Measurements from ENCODE around the gene NCKAP5.

The NCKAP5 gene

DNA sequence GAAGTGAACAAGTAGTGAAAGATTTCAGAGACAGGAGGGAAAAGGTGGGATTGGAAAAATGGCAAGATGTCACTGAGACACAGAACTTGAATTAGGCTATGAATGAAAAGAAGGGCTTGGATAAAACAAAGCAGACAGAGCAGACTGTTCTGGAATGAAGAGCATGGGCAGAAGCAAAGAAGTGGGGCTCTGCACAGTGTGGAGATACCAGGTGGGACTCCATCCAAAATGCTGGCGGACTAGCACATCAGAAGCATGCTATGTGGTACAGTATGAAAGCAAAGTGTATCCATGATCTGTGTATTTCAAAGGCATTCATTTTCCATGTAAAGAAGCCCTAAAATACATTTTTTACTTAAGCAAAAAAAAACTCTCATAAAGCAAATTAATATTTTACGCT is 487.4 kb downstream of the NCKAP5 start:
- no peak for DNase-seq (ENCODE audit: low spot score)

DNA sequence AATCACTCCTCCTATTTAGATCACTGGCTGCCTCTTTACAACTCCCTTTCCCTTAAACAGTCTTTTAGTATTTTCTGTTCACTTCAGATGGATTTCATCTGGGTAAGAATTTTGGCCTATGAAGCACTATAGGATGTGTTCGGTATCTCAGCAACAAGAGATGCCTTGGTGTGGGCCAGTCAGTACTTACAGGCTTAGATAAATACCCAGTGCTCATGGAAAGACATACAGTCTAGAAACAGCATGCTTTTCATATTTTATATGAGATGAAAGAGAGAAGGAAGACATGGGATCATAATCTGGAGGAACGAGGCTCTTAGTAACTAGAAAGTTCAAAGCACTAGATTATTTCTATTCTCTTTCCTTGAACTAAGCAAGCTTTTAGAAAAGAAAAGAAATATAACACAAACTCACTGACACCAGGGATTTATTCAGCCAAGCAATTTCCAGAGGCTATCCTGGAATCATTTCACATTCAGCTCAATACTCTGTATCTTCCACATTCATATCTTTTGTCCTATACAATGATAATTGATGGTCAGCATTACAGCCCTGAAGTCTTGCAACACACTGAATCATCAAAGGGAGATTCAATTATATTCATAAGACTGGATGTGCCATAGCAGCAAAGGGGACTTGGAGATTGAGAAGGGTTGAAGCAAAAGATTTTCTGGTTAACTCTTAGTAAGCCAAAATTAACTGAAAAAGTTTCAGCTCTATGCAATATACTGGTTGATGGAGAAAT is 489.4 kb downstream of the NCKAP5 start:
- DNase-seq (ENCODE audit: low spot score), result no peak

DNA sequence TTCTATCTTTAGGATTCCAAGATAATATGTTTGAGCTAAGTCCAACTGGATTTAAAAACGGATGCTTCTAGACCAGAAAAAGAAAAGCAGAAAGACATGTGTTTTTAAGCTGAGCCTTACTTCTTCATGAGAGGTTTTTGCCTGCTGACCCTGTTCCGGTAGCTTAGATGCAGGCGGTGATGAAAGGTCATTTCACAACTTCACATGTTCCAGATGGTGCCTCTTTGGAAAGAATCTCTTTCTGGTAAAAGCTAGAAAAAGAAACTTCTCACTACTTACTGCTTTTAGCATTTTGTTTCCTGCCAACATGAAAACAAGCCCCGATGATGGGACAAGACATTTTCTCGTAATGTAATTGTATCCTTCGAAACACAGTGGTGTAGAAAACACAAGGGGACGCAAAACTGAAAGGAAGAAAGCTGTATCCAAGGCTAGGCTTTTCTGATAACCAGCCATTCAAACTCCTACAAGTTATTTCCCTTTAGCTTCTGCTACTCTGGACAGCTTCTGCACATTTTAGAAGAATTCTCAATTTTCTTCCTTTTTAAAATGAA is 490.9 kb downstream of the NCKAP5 start:
- no peak for DNase-seq (ENCODE audit: low spot score)

DNA sequence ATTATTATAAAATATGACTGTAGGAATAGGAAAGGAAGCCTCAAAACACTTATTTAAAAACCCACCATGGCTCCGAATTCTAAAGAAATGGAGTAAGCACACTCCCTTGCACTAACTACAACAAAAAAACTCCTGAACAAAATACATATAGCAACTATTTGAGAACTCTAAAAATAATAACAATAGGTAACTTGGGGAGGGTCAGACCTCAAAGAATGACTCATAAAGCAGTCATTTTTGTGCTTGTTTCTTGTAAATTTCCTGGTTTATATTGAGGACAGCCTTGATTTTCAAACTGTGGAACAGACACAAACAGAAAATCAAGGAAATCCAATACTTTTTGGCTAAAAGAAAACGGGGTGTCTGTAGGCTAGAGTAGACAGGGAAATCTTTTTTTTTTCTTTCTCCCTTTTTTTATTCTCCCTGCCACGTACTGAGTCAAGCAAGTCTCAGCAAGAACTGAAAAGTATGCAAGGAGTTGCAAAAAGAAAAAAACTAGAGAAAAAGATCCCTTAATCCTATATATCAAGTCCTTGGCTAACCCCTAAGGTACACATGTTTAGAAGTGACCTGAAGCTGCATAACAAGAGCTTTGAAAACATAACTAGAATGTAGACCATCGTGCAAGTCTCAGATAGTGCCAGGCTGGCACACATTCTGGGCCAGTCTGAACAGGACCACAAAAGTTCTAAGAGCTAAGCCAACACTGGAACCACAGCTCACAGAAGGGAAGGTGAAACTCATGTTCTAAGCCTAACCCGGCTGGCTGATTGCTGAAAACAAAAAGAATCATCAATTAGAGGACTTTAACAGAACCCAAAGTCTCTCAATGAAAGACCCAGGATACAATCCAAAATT is 495.2 kb downstream of the NCKAP5 start:
- peak; percentile 50 for DNase-seq (ENCODE audit: low spot score)

DNA sequence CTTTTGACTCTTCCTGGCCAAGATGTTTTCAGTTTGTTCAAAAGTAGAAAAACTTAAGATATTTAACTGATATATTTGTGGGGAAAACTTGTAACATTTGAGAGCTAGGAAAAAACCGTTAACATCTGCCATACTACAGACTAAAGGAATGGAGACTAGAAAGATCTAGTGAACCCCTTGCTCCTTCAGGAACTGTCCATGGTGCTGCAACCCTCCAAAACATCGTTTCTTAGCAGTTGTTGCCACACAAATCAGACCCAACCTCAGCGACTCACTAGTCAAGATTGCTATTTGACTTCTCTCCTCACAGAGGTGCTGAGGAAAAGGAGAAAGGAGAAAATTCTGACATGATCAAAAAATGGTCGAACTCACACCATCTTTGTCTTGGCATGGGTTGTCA is 504.5 kb downstream of the NCKAP5 start:
- DNase-seq (ENCODE audit: low spot score), result peak; percentile 20

DNA sequence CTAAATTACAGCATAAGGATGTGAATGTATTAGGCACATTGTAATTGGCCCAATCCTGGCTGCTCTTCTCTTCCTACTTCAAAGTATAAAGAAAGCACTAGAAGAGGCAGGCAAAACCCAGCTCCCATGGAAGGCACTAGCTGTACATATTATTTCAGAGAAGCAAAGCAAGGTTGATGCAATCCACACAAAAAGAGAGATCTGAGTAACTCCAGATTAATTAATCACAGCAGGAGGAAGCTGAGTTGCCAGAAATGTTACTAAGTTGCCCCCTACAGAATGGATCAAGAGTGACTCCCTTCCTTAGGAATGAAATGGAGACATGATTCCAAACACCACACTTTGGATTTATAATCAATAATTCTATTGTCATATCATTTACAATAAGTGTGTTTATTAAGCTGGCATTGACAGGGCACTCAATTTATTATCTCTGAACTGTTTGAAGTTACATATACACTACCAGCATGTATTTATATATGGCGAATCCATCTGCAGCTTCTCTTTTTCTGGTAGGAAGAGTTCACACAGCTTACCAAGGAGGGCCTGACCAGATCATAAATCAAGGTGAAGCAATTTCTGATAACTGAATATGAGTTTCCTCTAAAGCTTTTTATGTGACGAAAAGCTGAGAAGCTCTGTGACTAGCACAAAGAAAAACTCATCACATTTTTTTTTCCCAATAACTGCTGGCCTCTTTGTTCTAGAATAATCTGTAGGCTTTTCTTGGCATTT is 505.2 kb downstream of the NCKAP5 start:
- no peak for DNase-seq (ENCODE audit: low spot score)

DNA sequence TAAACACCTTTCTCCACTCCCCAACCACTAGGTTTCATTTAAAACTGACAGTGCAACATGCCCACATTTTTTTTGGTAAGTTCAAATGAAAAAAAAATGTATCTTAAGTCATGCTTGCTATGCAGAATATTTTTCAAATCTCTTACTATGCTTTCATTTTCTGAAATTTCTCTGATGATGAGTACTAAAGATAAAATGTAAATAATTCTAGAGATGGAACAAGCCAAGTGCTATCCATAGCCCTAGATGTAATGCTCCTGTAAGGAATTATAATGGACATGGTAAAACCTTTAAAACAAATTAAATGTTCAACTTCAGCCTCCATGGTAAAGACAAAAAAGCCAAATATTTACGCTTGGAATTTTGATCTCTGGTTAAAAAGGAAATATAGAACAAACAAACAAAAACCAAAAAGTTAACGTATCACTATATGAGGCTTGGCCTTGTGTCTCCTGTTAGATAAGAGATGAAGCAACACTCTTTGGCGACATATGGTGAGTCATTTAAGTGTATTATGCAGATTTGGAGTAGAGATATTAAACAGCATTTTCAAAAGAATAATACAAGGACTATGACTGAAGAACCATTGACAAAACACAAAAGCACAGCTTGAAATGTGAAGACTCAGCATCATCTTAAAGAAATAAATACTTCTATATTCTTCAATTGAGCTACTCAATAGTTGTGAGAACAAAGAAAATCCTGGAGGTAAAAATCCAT is 506.2 kb downstream of the NCKAP5 start:
- no peak for DNase-seq (ENCODE audit: low spot score)

DNA sequence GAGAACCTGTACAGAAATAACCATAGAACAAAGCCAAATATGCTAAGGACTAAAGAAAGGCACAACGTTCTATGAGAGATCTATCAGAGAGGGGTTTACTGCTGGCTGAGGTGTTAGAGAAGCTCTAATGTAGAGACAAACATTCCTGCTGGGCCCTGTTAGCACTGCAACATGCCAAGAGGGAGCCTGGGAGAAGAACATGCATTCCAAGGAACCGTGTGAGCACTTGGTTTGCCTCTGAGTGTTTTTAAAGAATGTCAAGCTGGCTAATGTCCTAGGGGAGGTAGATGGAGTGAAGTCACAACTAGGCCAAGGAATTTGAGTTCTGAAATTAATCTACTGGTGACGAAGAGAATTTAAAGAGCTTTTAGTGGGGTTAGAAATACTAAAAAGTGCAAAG is 514.0 kb downstream of the NCKAP5 start:
- DNase-seq (ENCODE audit: low spot score), result no peak

DNA sequence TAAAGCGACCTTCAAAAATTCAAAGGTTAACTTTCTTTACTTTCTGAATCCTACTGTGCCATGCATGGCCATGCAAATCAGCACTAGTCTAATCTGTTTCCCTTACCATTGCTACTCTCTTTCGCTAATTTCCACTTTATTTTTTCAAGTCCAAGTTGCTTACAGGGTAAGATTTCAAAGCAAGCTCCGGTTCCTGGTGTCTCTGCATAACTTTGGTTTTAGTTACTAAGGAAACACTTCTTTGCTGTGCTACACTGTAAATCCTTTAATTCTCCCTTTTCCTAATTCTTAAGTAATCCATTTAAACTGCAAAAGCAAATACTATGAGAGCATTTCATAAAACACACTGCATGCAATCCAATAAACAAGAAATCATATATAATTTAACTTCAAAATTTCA is 514.7 kb downstream of the NCKAP5 start:
- DNase-seq (ENCODE audit: low spot score), result no peak

DNA sequence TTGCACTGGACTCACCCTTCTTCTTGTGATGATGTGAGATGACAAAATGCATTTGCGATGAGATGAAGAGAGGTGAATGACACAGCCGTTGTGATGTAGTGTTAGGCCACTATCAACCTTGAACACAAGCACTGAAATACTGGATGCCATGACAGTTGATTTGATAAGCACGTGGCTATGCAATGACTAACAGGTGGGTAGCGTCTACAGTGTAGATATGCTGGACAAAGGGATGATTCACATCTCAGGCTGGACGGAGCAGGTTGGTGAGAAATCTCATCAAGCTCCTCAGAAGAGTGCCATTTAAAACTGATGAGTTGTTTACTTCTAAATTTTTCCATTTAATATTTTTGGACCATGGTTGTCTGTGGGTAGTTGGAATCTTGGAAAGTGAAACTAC is 522.5 kb downstream of the NCKAP5 start:
- no peak for DNase-seq (ENCODE audit: low spot score)

DNA sequence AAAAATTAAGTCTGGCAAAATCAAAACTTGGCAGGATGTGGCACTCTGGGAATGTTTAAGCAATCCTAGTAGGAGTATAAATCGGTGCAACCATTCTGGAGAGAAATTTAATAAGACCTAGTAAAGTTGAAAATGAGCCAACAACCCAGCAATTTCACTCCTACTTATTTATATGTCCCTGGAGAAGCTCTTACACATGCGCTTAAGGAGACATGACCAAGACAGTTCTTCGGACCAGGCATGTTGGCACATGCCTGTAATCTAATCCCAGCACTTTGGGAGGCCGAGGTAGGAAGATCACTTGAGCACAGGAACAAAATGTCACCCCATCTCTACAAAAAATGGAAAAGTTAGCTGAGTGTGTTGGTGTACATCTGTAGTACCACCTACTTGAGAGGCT is 523.7 kb downstream of the NCKAP5 start:
- DNase-seq (ENCODE audit: low spot score), result no peak

DNA sequence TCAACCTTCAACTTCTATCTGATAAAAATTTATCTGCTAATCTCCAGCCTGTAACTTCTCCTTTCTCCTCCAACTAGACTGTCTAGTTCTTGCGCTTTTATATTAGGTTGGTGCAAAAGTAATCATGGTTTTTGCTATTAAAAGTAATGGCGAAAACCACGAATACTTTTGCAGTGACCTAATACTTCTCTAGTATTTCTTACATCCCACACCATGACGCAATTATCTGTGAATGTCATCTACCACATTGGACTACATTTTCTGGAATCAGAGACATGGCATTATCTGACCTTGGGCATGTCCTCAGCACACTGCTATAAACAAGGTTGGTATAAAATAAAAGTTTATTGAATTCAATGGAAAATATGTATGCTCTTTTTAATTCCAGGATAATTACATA is 528.1 kb downstream of the NCKAP5 start:
- DNase-seq (ENCODE audit: low spot score), result no peak

DNA sequence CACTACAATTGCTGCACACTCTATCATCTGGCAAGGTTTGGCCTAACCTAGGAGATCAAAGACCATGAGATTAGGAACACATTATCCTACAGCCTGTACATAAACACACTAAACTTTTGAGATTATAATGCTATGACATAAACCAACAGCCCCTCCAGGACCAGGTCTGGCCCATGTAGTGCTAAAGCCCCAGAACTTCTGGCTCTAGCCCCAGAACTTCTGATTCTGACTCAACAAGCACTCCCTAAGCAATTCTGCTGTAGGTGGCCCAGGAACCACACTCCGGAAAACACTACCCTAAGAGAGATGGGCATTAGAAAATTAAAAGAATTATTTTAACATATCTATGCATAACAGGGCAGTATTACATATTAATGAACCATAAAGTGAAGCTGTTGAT is 528.7 kb downstream of the NCKAP5 start:
- DNase-seq (ENCODE audit: low spot score), result no peak

DNA sequence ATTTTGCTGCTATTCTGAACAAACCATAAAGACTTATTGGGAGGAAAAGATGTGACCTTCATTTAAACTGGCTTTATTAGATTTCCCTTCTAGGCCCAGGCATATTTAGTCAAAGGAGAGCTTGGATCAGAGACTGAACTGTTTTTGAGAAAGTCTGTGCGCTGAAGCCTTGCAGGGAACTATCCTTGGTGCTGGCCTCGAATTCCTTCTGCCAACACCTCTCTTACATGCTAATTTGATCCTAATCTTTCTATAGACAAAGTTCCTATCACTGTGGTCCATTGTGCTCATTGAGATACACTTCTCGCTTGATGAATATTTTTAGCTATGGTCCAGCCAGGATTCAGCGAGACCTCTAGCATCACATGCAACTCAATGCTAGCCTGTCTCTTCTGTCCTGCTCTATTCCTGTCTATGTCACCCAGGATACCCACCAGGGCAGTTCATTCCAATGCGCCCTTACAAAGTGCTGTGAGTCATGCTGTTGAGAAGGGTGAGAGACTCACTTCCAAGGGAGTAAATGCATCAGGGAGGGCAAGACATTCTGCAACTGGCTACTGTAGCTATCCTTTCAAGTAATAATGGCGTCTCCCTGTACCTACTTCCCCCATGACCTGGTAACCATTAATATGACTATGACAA is 541.6 kb downstream of the NCKAP5 start:
- DNase-seq (ENCODE audit: low spot score), result no peak

DNA sequence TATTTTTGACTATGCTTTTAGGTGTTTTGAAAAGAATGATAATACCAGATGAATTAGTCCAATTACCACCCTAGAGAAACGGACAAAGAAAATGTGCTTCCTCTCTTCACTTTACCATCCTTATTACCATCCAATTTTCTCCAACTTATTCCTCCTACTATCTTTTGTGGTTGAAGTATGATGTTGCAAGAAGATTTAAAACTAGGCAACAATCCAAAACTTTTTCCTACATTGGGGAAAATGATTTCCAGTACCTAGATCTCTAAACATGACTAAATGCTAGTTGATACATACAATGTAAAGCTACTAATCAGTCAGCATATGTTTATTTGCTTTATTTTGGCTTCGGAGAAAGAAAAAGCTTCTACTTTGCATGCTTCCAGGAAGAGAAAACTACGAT is 543.3 kb downstream of the NCKAP5 start:
- no peak for DNase-seq (ENCODE audit: low spot score)

DNA sequence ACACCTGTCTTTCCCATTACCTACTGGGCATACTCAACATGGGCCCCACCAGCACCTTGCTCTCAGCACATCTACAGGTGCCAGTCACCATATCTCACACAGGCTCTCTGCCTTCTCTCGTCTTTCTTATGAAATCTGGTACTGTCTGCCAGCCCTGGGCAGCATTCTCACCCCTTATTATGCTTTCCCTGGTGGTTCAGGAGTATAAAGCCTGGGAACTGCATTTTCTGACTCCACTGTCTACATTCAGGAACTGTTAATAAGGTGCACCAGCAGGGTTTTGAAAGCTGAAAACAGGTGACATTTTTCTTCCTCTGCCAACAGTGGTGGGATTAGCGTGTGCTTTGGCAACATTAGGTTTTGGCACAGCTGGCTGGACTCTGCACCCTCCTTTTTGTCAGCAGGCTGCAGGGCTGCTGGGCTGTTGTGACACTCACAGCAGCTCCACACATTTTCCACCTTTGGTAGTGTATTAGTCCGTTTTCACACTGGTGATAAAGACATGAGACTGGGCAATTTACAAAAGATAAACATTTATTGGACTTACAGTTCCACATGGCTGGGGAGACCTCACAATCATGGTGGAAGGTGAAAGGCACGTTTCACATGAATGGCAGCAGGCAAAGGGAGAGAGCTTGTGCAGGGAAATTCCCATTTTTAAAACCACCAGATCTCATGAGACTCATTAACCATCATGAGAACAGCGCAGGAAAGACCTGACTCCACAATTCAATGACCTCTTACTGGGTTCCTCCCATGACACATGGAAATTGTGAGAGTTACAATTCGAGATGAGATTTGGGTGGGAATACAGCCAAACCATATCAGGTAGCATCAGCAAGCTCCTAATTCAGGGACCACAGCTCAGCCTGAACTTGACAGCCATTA is 555.2 kb downstream of the NCKAP5 start:
- no peak for DNase-seq (ENCODE audit: low spot score)

DNA sequence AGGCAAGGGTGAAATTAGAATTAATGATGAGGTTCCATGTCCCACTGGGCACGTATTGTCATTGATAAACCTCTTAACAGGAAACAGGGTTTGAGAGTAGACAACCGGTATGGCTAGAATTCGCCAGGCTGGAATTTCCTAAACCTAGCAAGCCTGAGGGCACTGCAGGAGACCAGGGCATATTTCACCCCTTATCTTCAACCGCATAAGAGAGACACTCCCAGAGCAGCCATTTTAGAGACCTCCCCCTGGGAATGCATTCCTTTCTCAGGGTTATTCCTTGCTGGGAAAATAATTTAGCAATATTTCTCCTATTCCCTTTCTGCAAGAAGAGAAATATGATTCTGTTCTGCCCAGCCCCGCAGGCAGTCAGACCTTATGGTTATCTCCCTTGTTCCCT is 563.6 kb downstream of the NCKAP5 start:
- no peak for DNase-seq (ENCODE audit: low spot score)

DNA sequence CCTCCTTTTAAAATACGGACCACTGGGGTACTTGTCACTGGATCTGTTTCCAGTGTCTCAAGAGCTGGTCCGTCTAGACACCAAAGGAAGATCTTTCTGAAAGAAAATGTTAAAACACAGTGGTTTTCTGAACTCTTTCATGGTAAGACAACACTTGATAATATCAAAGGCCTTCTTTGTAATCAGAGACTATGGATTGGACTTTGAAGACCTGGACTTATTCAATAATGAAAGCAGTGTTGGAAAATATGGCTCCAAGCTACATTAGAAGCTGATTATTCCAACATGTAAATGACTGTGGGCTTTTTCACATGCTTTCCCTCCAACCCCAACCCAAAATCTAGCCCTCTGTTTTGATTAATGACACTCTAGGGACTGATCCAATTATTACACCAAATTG is 568.8 kb downstream of the NCKAP5 start:
- DNase-seq (ENCODE audit: low spot score), result no peak

DNA sequence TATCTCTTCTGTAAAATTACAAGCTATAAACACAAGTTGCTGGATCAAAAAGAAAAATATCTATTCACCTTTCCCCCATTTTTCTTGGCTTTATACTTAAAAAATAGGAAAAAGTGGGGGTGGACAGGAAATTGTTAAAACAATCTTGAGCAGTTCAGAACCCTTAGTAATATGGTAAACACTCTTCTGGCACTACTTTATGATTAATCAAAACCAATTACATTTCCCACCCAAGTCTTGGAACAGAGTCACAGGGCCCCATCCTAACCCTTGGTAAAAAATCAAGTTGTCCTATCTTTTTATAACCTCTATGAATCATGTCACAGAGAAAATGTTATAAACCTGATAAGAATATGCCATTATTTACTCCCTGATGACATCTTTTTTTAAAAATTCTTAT is 570.0 kb downstream of the NCKAP5 start:
- no peak for DNase-seq (ENCODE audit: low spot score)

DNA sequence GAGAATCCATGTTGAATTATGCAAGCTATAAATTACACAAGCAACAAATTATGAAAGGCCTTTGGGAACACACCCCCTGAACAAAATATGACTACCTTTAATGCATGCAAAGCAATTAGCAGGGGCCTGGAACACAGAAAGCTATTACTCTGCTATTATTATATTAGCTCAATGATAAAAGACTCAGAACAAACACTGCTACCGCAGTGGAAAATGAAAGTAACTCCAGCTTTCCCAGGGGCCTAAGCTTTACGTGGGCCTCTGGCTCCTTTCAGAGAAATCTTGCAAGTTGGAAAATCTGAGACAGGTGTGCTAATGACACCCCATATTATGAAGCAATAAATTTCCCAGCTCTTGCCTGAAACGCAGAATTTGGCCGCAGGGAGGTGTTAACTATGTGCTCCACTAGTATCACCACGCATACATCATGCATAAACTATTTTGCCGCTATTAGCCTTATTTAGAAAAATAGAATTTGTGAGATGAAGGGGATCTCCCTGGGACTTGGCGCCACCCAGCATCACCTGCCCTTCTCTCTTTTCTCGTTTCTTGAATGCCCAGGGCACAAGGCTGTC is 576.7 kb downstream of the NCKAP5 start:
- no peak for DNase-seq (ENCODE audit: low spot score)

All from kidney capillary endothelial cell (primary cell).